HCT116 (cell line): ENCODE results near the gene C17orf67. TPM values are rescaled to one million over a fixed set of nuclear protein-coding genes. Genes with fewer than 3 reads are reported as not detected.

ENCODE experiments used
- ATAC-seq: fragments of 200-7000 bp; cut with Tn5 transposase; 2 replicates; pipeline ENCODE4 v1.9.1; 2020; ENCODE audit warnings: mild to moderate bottlenecking, moderate library complexity
- BruUV-seq: library from RNA; stranded (reverse); fragments of 400-500 nt; replicated peaks from 2 replicates; lab custom pipeline; 2021; lab: Mats Ljungman, UMichigan
- CTCF ChIA-PET: fragments of 300-600 bp; sonication (Branson Sonifier 250); formaldehyde crosslinking; loops from one replicate; lab custom pipeline; 2021; ENCODE audit warnings: antibody characterized with exemption; lab: Charles Lee
- POLR2A ChIA-PET: fragments of 300-600, 350-600 bp; sonication (Branson Sonifier 250); formaldehyde crosslinking; loops from one replicate; lab custom pipeline; 2021; ENCODE audit warnings: antibody characterized with exemption; lab: Charles Lee
- RAD21 ChIA-PET, 2 experiments: fragments of 300-600 bp; sonication (Branson Sonifier 250); formaldehyde crosslinking; loops; one replicate each; lab custom pipeline; 2023; ENCODE audit warnings: low total read pairs in 2 of 2; ENCODE audit not compliant: uncharacterized antibody in 2 of 2, unreplicated experiment in 2 of 2, low non-redundant PET in 1 of 2; lab: Charles Lee
- DNase-seq: peaks from one replicate; pipeline ENCODE4 v3.0.0-alpha.2; 2010; ENCODE audit warnings: low read depth, low spot score
- H2AFZ ChIP-seq: fragments of 200-600 bp; shearing (Covaris generic), sonication (generic); 2 replicates; pipeline ENCODE4 v1.6.1; 2017; ENCODE audit warnings: low read depth, mixed run types, mixed read lengths, antibody characterized with exemption, low read length; ENCODE audit not compliant: poor library complexity, severe bottlenecking
- H3K27ac ChIP-seq: 2 replicates; pipeline ENCODE4 v1.5.1; 2012; ENCODE audit warnings: low read depth, low read length
- H3K27me3 ChIP-seq: fragments of 200-600 bp; sonication (generic); 2 replicates; pipeline ENCODE4 v1.6.1; 2016; ENCODE audit warnings: mixed run types, low read length, mixed read lengths; ENCODE audit not compliant: insufficient read depth
- H3K36me3 ChIP-seq, 2 experiments: fragments of 200-500 bp in 1 of 2; fragments of 200-600 bp in 1 of 2; sonication (Bioruptor generic) in 1 of 2; sonication (generic) in 1 of 2; 2 replicates each; pipeline versions ENCODE4 v1.5.1 to v1.6.1; 2014 to 2016; ENCODE audit warnings: low read length in 2 of 2, inconsistent platforms in 1 of 2, mixed read lengths in 1 of 2, mixed run types in 1 of 2; ENCODE audit not compliant: insufficient read depth in 2 of 2, control insufficient read depth in 1 of 2
- H3K4me1 ChIP-seq, 2 experiments: fragments of 200-600 bp in 1 of 2; sonication (generic) in 1 of 2; 2 replicates each; pipeline versions ENCODE4 v1.5.1 to v1.6.1; 2012 to 2017; ENCODE audit warnings: low read length in 2 of 2, inconsistent platforms in 1 of 2, mild to moderate bottlenecking in 1 of 2, mixed read lengths in 1 of 2, mixed run types in 1 of 2, moderate library complexity in 1 of 2; ENCODE audit not compliant: insufficient read depth in 2 of 2, control insufficient read depth in 1 of 2
- H3K4me2 ChIP-seq: fragments of 200-600 bp; sonication (generic); 2 replicates; pipeline ENCODE4 v1.6.1; 2017; ENCODE audit warnings: mixed run types, low read length, mixed read lengths
- H3K4me3 ChIP-seq, 2 experiments: fragments of 200-600 bp in 1 of 2; sonication (generic) in 1 of 2; replicated peaks in 1 of 2; 2 replicates each; pipeline ENCODE4 v1.5.1; 2011 to 2016; ENCODE audit warnings: low read length in 2 of 2, control low read depth in 1 of 2, low read depth in 1 of 2, mild to moderate bottlenecking in 1 of 2, mixed read lengths in 1 of 2, mixed run types in 1 of 2
- H3K79me2 ChIP-seq: fragments of 200-600 bp; sonication (generic); 2 replicates; pipeline ENCODE4 v1.6.1; 2017; ENCODE audit warnings: mild to moderate bottlenecking, mixed run types, low read length, moderate library complexity, mixed read lengths; ENCODE audit not compliant: insufficient read depth
- H3K9ac ChIP-seq: fragments of 200-600 bp; sonication (generic); 2 replicates; pipeline ENCODE4 v1.6.1; 2016; ENCODE audit warnings: low read length, mixed read lengths
- H3K9me2 ChIP-seq: fragments of 200-600 bp; sonication (generic), shearing (Covaris generic); 2 replicates; pipeline ENCODE4 v1.6.1; 2017; ENCODE audit warnings: mixed run types, mild to moderate bottlenecking, moderate library complexity; ENCODE audit not compliant: insufficient read depth
- H3K9me3 ChIP-seq, 2 experiments: fragments of 200-500 bp in 1 of 2; fragments of 200-600 bp in 1 of 2; sonication (Bioruptor generic) in 1 of 2; sonication (generic) in 1 of 2; 2 replicates each; pipeline ENCODE4 v1.6.1; 2014 to 2017; ENCODE audit warnings: low read length in 2 of 2, mixed read lengths in 2 of 2, inconsistent platforms in 1 of 2, low read depth in 1 of 2, mild to moderate bottlenecking in 1 of 2, mixed run types in 1 of 2, moderate library complexity in 1 of 2; ENCODE audit not compliant: control insufficient read depth in 1 of 2, insufficient read depth in 1 of 2
- H4K20me1 ChIP-seq: fragments of 200-600 bp; sonication (generic), shearing (Covaris generic); 2 replicates; pipeline ENCODE4 v1.6.1; 2017; ENCODE audit warnings: mixed run types, mild to moderate bottlenecking, moderate library complexity; ENCODE audit not compliant: insufficient read depth
- ATF3 ChIP-seq: IDR thresholded peaks from 2 replicates; pipeline ENCODE4 v1.6.1; 2012
- CBX3 ChIP-seq: IDR thresholded peaks from 2 replicates; pipeline ENCODE4 v1.6.1; 2012; ENCODE audit warnings: low read depth
- CEBPB ChIP-seq: IDR thresholded peaks from 2 replicates; pipeline ENCODE4 v1.6.1; 2012; ENCODE audit warnings: low read depth
- CTCF ChIP-seq, 3 experiments: fragments of 200-600 bp in 1 of 3; sonication (generic) in 1 of 3; IDR thresholded peaks in 2 of 3; conservative IDR thresholded peaks in 1 of 3; 2 replicates each; pipeline ENCODE4 v1.5.1; 2012 to 2017; ENCODE audit warnings: low read depth in 2 of 3, low read length in 2 of 3, antibody characterized with exemption in 1 of 3, borderline replicate concordance in 1 of 3, control low read depth in 1 of 3, mild to moderate bottlenecking in 1 of 3, mixed read lengths in 1 of 3, mixed run types in 1 of 3, moderate library complexity in 1 of 3; ENCODE audit not compliant: insufficient read depth in 1 of 3
- ELF1 ChIP-seq: IDR thresholded peaks from 2 replicates; pipeline ENCODE4 v1.6.1; 2012; ENCODE audit warnings: low read depth, borderline replicate concordance
- EZH2 ChIP-seq: fragments of 200-600 bp; sonication (generic); IDR thresholded peaks from 2 replicates; pipeline ENCODE4 v1.6.1; 2017; ENCODE audit warnings: antibody characterized with exemption, mixed run types
- FOSL1 ChIP-seq: IDR thresholded peaks from 2 replicates; pipeline ENCODE4 v1.6.1; 2012; ENCODE audit warnings: low read depth
- JUND ChIP-seq: IDR thresholded peaks from 2 replicates; pipeline ENCODE4 v1.6.1; 2012
- MAX ChIP-seq: IDR thresholded peaks from 2 replicates; pipeline ENCODE4 v1.6.1; 2012
- POLR2A ChIP-seq: IDR thresholded peaks from 2 replicates; pipeline ENCODE4 v1.7.0; 2011; ENCODE audit warnings: borderline replicate concordance; ENCODE audit not compliant: insufficient read depth, insufficient read length; ENCODE audit errors: extremely low read depth
- RAD21 ChIP-seq: IDR thresholded peaks from 2 replicates; pipeline ENCODE4 v1.6.1; 2012; ENCODE audit warnings: low read depth, mild to moderate bottlenecking
- REST ChIP-seq: IDR thresholded peaks from 2 replicates; pipeline ENCODE4 v1.6.1; 2012; ENCODE audit warnings: low read depth
- SIN3A ChIP-seq: IDR thresholded peaks from 2 replicates; pipeline ENCODE4 v1.6.1; 2012; ENCODE audit warnings: low read depth
- SRF ChIP-seq: IDR thresholded peaks from 2 replicates; pipeline ENCODE4 v1.6.1; 2012; ENCODE audit warnings: low read depth
- TCF7L2 ChIP-seq: IDR thresholded peaks from 2 replicates; pipeline ENCODE4 v1.7.0; 2011; ENCODE audit warnings: borderline replicate concordance, inconsistent platforms; ENCODE audit not compliant: insufficient read depth, insufficient read length; ENCODE audit errors: extremely low read depth
- YY1 ChIP-seq: IDR thresholded peaks from 2 replicates; pipeline ENCODE4 v1.6.1; 2011; ENCODE audit warnings: low read length, low read depth, moderate library complexity, mild to moderate bottlenecking; ENCODE audit not compliant: insufficient replicate concordance; ENCODE audit errors: extremely low read depth
- intact Hi-C: fragments of 100-400 bp; cut with micrococcal nuclease; formaldehyde crosslinking; loops from 2 replicates; pipeline ENCODE4 v1.10.0; 2022
- total RNA-seq: library from RNA; stranded (reverse); gene quantifications from one replicate; pipeline ENCODE4 v1.2.1, GENCODE V29; 2021; ENCODE audit not compliant: unreplicated experiment

The C17orf67 gene
- total RNA-seq, 1 experiment from 2014 or later, result 0.84 TPM

- CTCF ChIA-PET, result interaction anchor here (1.3 to 1.5 kb wide), 2 partner anchors 8 to 272 kb away, joined by 5 to 6 read pairs; no protein-coding TSS in a partner anchor
- Histone ChIP-seq H3K4me2 (no peak overlapping the region), H3K79me2 (no peaks in the 10 kb centered on the region), H3K4me1 (no peaks in the 10 kb centered on the region), H3K9me3 (no peaks in the 10 kb centered on the region), H3K9ac (no peak overlapping the region), H3K9me2 (no peaks in the 10 kb centered on the region), H3K36me3 (no peaks in the 10 kb centered on the region), H3K27ac (no peak overlapping the region), H3K27me3 (peaks cover 35% of the 10 kb centered on the region), H2AFZ (no peak overlapping the region), H4K20me1 (no peaks in the 10 kb centered on the region), H3K4me3 (no peak overlapping the region)
- POLR2A ChIA-PET, result no interaction called here
- ATAC-seq (no peak), DNase-seq (no peak)
- TF ChIP-seq YY1 (no peak), POLR2A (no peak), MAX (no peak), SIN3A (no peak), CTCF (IDR thresholded peaks at IDR 0.05 in 2 of 3, conservative IDR thresholded peaks at IDR 0.05 in 1 of 3; ENCODE audit: borderline replicate concordance in 1 of 3, insufficient read depth in 1 of 3, low read depth in 2 of 3, low read length in 2 of 3) (no peak), FOSL1 (no peak), EZH2 (no peak), TCF7L2 (no peak), ATF3 (no peak), SRF (no peak), CEBPB (no peak), REST (no peak), ELF1 (no peak), RAD21 (no peak), CBX3 (no peak), JUND (no peak)
- intact Hi-C loops, result no loop called here
- RAD21 ChIA-PET, result no interaction called here
- BruUV-seq, result no TSS peak
These were observed 62.2 kb downstream of the C17orf67 start for GRCh38 chr17:56771563-56771962.
